ENCODE data around the gene CEP85. TPM values are rescaled to one million over a fixed set of nuclear protein-coding genes. Genes with fewer than 3 reads are reported as not detected.
A peak's percentile ranks its signal among the peaks of the same experiment; 100 is the strongest.

CEP85 gene
- 10 to 100 TPM; 30.8 to 34.6 TPM for total RNA-seq

GRCh38 chr1:26233903-26234643 lies at the start of gene CEP85:
Gene CEP85, plus strand, starts transcription at chr1:26234200. Its CDS starts 5,584 bp downstream, at chr1:26239784.
- H3K9me3 Mint-ChIP-seq: no peaks in the 10 kb centered on the region
- H3K4me3 Mint-ChIP-seq: peak within 1 kb of the TSS; percentile 96 to 99
- H3K36me3 Mint-ChIP-seq (ENCODE audit: insufficient read depth in 2 of 2): peaks cover 0 to 2% of the 10 kb centered on the region in 2 donors
- H3K27ac Mint-ChIP-seq: peak within 1 kb of the TSS; percentile 96
- ATAC-seq (replicated peaks in 1 of 2) (peak; percentile 95), DNase-seq (peak; percentile 99)
- peaks cover 36% of the 10 kb centered on the region for H3K4me1 Mint-ChIP-seq (ENCODE audit: low read depth)
- H3K27me3 Mint-ChIP-seq (ENCODE audit: low read depth): no peaks in the 10 kb centered on the region

GRCh38 chr1:26184883-26185282 lies 49.1 kb upstream of the CEP85 start:
- ATAC-seq (replicated peaks in 1 of 2) (no peak), DNase-seq (no peak)
- Mint-ChIP-seq H3K4me3 (no peak overlapping the region), H3K9me3 (no peaks in the 10 kb centered on the region), H3K27me3 (ENCODE audit: low read depth) (no peaks in the 10 kb centered on the region), H3K36me3 (ENCODE audit: insufficient read depth in 2 of 2) (no peaks in the 10 kb centered on the region), H3K27ac (no peak overlapping the region), H3K4me1 (ENCODE audit: low read depth) (peaks cover 8% of the 10 kb centered on the region)

GRCh38 chr1:26187882-26188281 lies 46.1 kb upstream of the CEP85 start:
- H3K9me3 Mint-ChIP-seq: no peaks in the 10 kb centered on the region
- no peak overlapping the region for H3K4me3 Mint-ChIP-seq
- no peaks in the 10 kb centered on the region for H3K27me3 Mint-ChIP-seq (ENCODE audit: low read depth)
- DNase-seq: no peak
- ATAC-seq (replicated peaks in 1 of 2): no peak
- peaks cover 15% of the 10 kb centered on the region for H3K4me1 Mint-ChIP-seq (ENCODE audit: low read depth)
- H3K36me3 Mint-ChIP-seq (ENCODE audit: insufficient read depth in 2 of 2): no peaks in the 10 kb centered on the region
- H3K27ac Mint-ChIP-seq: no peak overlapping the region

GRCh38 chr1:26188477-26188876 lies 45.5 kb upstream of the CEP85 start:
- Mint-ChIP-seq H3K27me3 (ENCODE audit: low read depth) (no peaks in the 10 kb centered on the region), H3K36me3 (ENCODE audit: insufficient read depth in 2 of 2) (no peaks in the 10 kb centered on the region), H3K4me3 (no peak overlapping the region), H3K27ac (no peak overlapping the region), H3K4me1 (ENCODE audit: low read depth) (peaks cover 19% of the 10 kb centered on the region), H3K9me3 (no peaks in the 10 kb centered on the region)
- ATAC-seq (replicated peaks in 1 of 2): no peak
- no peak for DNase-seq

GRCh38 chr1:26189331-26189730 lies 44.7 kb upstream of the CEP85 start:
- no peak for DNase-seq
- Mint-ChIP-seq H3K4me3 (no peak overlapping the region), H3K27ac (no peak overlapping the region)

GRCh38 chr1:26189751-26190275 lies 44.2 kb upstream of the CEP85 start:
- no peaks in the 10 kb centered on the region for H3K36me3 Mint-ChIP-seq (ENCODE audit: insufficient read depth in 2 of 2)

More at GRCh38 chr1:26189331-26189730, 44.7 kb upstream of the CEP85 start:
- Mint-ChIP-seq H3K36me3 (ENCODE audit: insufficient read depth in 2 of 2) (no peaks in the 10 kb centered on the region), H3K4me1 (ENCODE audit: low read depth) (peaks cover 24% of the 10 kb centered on the region), H3K9me3 (no peaks in the 10 kb centered on the region), H3K27me3 (ENCODE audit: low read depth) (no peaks in the 10 kb centered on the region)
- ATAC-seq (replicated peaks in 1 of 2): no peak

GRCh38 chr1:26190373-26190987 lies 43.5 kb upstream of the CEP85 start, which contains the start of gene CATSPER4:
Gene CATSPER4, plus strand, starts transcription at chr1:26190602. Its CDS starts 26 bp downstream, at chr1:26190628.
- H3K9me3 Mint-ChIP-seq: no peaks in the 10 kb centered on the region
- H3K27me3 Mint-ChIP-seq (ENCODE audit: low read depth): no peaks in the 10 kb centered on the region
- no peak within 1 kb of the TSS for H3K4me3 Mint-ChIP-seq
- no peak within 1 kb of the TSS for H3K27ac Mint-ChIP-seq
- DNase-seq (no peak), ATAC-seq (replicated peaks in 1 of 2) (no peak)
- no peaks in the 10 kb centered on the region for H3K36me3 Mint-ChIP-seq (ENCODE audit: insufficient read depth in 2 of 2)
- H3K4me1 Mint-ChIP-seq (ENCODE audit: low read depth): peaks cover 24% of the 10 kb centered on the region

More at GRCh38 chr1:26189751-26190275, 44.2 kb upstream of the CEP85 start:
- H3K4me3 Mint-ChIP-seq: no peak overlapping the region
- H3K27ac Mint-ChIP-seq: no peak overlapping the region
- no peaks in the 10 kb centered on the region for H3K27me3 Mint-ChIP-seq (ENCODE audit: low read depth)
- no peaks in the 10 kb centered on the region for H3K9me3 Mint-ChIP-seq
- no peak for ATAC-seq (replicated peaks in 1 of 2)
- H3K4me1 Mint-ChIP-seq (ENCODE audit: low read depth): peaks cover 24% of the 10 kb centered on the region
- DNase-seq: no peak

GRCh38 chr1:26191739-26192138 lies 42.3 kb upstream of the CEP85 start:
- DNase-seq: peak in 1 of 2 donors; percentile 11
- peaks cover 24% of the 10 kb centered on the region for H3K4me1 Mint-ChIP-seq (ENCODE audit: low read depth)
- H3K9me3 Mint-ChIP-seq: no peaks in the 10 kb centered on the region
- H3K27me3 Mint-ChIP-seq (ENCODE audit: low read depth): no peaks in the 10 kb centered on the region
- H3K4me3 Mint-ChIP-seq: peak overlapping the region in 1 of 2 donors; percentile 19
- no peak overlapping the region for H3K27ac Mint-ChIP-seq
- H3K36me3 Mint-ChIP-seq (ENCODE audit: insufficient read depth in 2 of 2): no peaks in the 10 kb centered on the region
- peak; percentile 53 to 58 for ATAC-seq (replicated peaks in 1 of 2)

- Mint-ChIP-seq H3K9me3 (no peaks in the 10 kb centered on the region), H3K4me3 (no peak overlapping the region), H3K36me3 (ENCODE audit: insufficient read depth in 2 of 2) (no peaks in the 10 kb centered on the region), H3K4me1 (ENCODE audit: low read depth) (peaks cover 30% of the 10 kb centered on the region), H3K27me3 (ENCODE audit: low read depth) (no peaks in the 10 kb centered on the region), H3K27ac (peak overlapping the region; percentile 35)
- no peak for ATAC-seq (replicated peaks in 1 of 2)
- no peak for DNase-seq
Measured at GRCh38 chr1:26195805-26196204, 38.2 kb upstream of the CEP85 start.

GRCh38 chr1:26197301-26197700 lies 36.7 kb upstream of the CEP85 start:
- Mint-ChIP-seq H3K4me3 (no peak overlapping the region), H3K4me1 (ENCODE audit: low read depth) (peaks cover 33% of the 10 kb centered on the region), H3K27me3 (ENCODE audit: low read depth) (no peaks in the 10 kb centered on the region), H3K9me3 (no peaks in the 10 kb centered on the region), H3K36me3 (ENCODE audit: insufficient read depth in 2 of 2) (no peaks in the 10 kb centered on the region), H3K27ac (no peak overlapping the region)
- ATAC-seq (replicated peaks in 1 of 2) (no peak), DNase-seq (no peak)

GRCh38 chr1:26197813-26198212 lies 36.2 kb upstream of the CEP85 start:
- no peak for DNase-seq
- no peaks in the 10 kb centered on the region for H3K36me3 Mint-ChIP-seq (ENCODE audit: insufficient read depth in 2 of 2)
- H3K4me3 Mint-ChIP-seq: no peak overlapping the region
- no peak overlapping the region for H3K27ac Mint-ChIP-seq
- no peaks in the 10 kb centered on the region for H3K9me3 Mint-ChIP-seq
- peaks cover 33% of the 10 kb centered on the region for H3K4me1 Mint-ChIP-seq (ENCODE audit: low read depth)
- no peaks in the 10 kb centered on the region for H3K27me3 Mint-ChIP-seq (ENCODE audit: low read depth)
- ATAC-seq (replicated peaks in 1 of 2): no peak

GRCh38 chr1:26200413-26200812 lies 33.6 kb upstream of the CEP85 start:
- DNase-seq (no peak), ATAC-seq (replicated peaks in 1 of 2) (no peak)
- H3K4me3 Mint-ChIP-seq: no peak overlapping the region
- peaks cover 32% of the 10 kb centered on the region for H3K4me1 Mint-ChIP-seq (ENCODE audit: low read depth)
- H3K9me3 Mint-ChIP-seq: no peaks in the 10 kb centered on the region
- H3K27ac Mint-ChIP-seq: no peak overlapping the region
- no peaks in the 10 kb centered on the region for H3K27me3 Mint-ChIP-seq (ENCODE audit: low read depth)
- no peaks in the 10 kb centered on the region for H3K36me3 Mint-ChIP-seq (ENCODE audit: insufficient read depth in 2 of 2)

- Mint-ChIP-seq H3K9me3 (no peaks in the 10 kb centered on the region), H3K4me3 (no peak overlapping the region), H3K27ac (no peak overlapping the region), H3K36me3 (ENCODE audit: insufficient read depth in 2 of 2) (no peaks in the 10 kb centered on the region), H3K4me1 (ENCODE audit: low read depth) (peaks cover 32% of the 10 kb centered on the region), H3K27me3 (ENCODE audit: low read depth) (no peaks in the 10 kb centered on the region)
- no peak for DNase-seq
- ATAC-seq (replicated peaks in 1 of 2): no peak
Measured at GRCh38 chr1:26203642-26204318, 30.2 kb upstream of the CEP85 start.
